Duodenal mucosa (tissue), 2 donors: ENCODE measurements around the gene PIP5K1B.

ENCODE experiments used
- H3K27ac ChIP-seq: one replicate; pipeline ENCODE4 v1.7.0; 2013; ENCODE audit warnings: low read depth, low read length
- H3K27me3 ChIP-seq, 2 donors: one replicate each; pipeline ENCODE4 v1.7.0; 2013; ENCODE audit warnings: low read length in 2 of 2, control low read depth in 1 of 2; ENCODE audit not compliant: insufficient read depth in 2 of 2, control insufficient read depth in 1 of 2
- H3K36me3 ChIP-seq, 2 donors: one replicate each; pipeline ENCODE4 v1.7.0; 2013; ENCODE audit warnings: low read length in 2 of 2, control low read depth in 1 of 2; ENCODE audit not compliant: insufficient read depth in 2 of 2, control insufficient read depth in 1 of 2
- H3K4me1 ChIP-seq, 2 donors: one replicate each; pipeline ENCODE4 v1.7.0; 2013; ENCODE audit warnings: low read length in 2 of 2, control low read depth in 1 of 2; ENCODE audit not compliant: insufficient read depth in 2 of 2, control insufficient read depth in 1 of 2
- H3K4me3 ChIP-seq, 2 donors: one replicate each; pipeline ENCODE4 v1.7.0; 2013; ENCODE audit warnings: low read length in 2 of 2, low read depth in 1 of 2
- H3K9ac ChIP-seq, 2 donors: one replicate each; pipeline ENCODE4 v1.7.0; 2013; ENCODE audit warnings: low read length in 2 of 2, low read depth in 1 of 2
- H3K9me3 ChIP-seq, 2 donors: one replicate each; pipeline ENCODE4 v1.7.0; 2013; ENCODE audit warnings: low read length in 2 of 2, control low read depth in 1 of 2; ENCODE audit not compliant: control insufficient read depth in 1 of 2

The PIP5K1B gene

GRCh38 chr9:68861436-68861835 is 156.4 kb downstream of the PIP5K1B start:
- no peaks in the 10 kb centered on the region for H3K4me1 ChIP-seq
- H3K36me3 ChIP-seq, result peaks cover 4 to 12% of the 10 kb centered on the region in 2 donors
- H3K27ac ChIP-seq, result no peak overlapping the region
- H3K9me3 ChIP-seq, result no peaks in the 10 kb centered on the region
- H3K4me3 ChIP-seq, result no peak overlapping the region
- H3K27me3 ChIP-seq, result no peaks in the 10 kb centered on the region
- H3K9ac ChIP-seq, result no peak overlapping the region

DNA sequence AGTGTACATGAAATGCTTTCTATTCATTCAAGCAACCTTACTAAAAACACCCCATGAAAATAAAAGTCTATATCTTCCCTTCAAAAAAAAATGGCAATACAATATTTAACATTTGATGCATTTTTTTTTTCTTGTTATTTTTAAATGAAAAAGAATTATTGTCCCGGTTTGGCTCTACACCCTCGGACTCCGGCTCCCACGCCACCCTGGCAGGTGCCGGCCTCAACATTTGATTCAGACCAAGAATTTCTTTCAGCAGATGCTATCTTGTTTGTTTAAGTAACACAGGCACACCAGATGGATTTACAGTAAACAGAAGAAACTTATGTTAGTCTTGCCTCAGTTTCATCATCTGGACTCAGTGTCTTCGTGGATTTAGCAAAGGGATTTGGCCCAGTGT is 162.0 kb downstream of the PIP5K1B start:
- Histone ChIP-seq H3K27me3 (no peaks in the 10 kb centered on the region), H3K27ac (no peak overlapping the region), H3K9me3 (no peaks in the 10 kb centered on the region), H3K4me1 (no peaks in the 10 kb centered on the region), H3K9ac (no peak overlapping the region), H3K36me3 (peaks cover 11 to 22% of the 10 kb centered on the region in 2 donors), H3K4me3 (no peak overlapping the region)

- Histone ChIP-seq H3K9me3 (no peaks in the 10 kb centered on the region), H3K4me3 (no peak overlapping the region), H3K27ac (no peak overlapping the region)
These were observed 164.0 kb downstream of the PIP5K1B start for GRCh38 chr9:68869022-68869421.

GRCh38 chr9:68870086-68870485 is 165.0 kb downstream of the PIP5K1B start:
- Histone ChIP-seq H3K27me3 (no peaks in the 10 kb centered on the region), H3K4me3 (no peak overlapping the region), H3K9ac (no peak overlapping the region), H3K36me3 (peaks cover 11 to 15% of the 10 kb centered on the region in 2 donors), H3K9me3 (no peaks in the 10 kb centered on the region), H3K4me1 (no peaks in the 10 kb centered on the region), H3K27ac (no peak overlapping the region)

More at GRCh38 chr9:68869022-68869421, 164.0 kb downstream of the PIP5K1B start:
- Histone ChIP-seq H3K36me3 (peaks cover 11 to 17% of the 10 kb centered on the region in 2 donors), H3K27me3 (no peaks in the 10 kb centered on the region), H3K9ac (no peak overlapping the region), H3K4me1 (no peaks in the 10 kb centered on the region)

GRCh38 chr9:68871236-68871635 is 166.2 kb downstream of the PIP5K1B start:
- H3K9ac ChIP-seq, result no peak overlapping the region
- H3K36me3 ChIP-seq, result peaks cover 7 to 10% of the 10 kb centered on the region in 2 donors
- no peak overlapping the region for H3K4me3 ChIP-seq
- no peaks in the 10 kb centered on the region for H3K4me1 ChIP-seq
- H3K27me3 ChIP-seq, result no peaks in the 10 kb centered on the region
- H3K27ac ChIP-seq, result no peak overlapping the region
- no peaks in the 10 kb centered on the region for H3K9me3 ChIP-seq

DNA sequence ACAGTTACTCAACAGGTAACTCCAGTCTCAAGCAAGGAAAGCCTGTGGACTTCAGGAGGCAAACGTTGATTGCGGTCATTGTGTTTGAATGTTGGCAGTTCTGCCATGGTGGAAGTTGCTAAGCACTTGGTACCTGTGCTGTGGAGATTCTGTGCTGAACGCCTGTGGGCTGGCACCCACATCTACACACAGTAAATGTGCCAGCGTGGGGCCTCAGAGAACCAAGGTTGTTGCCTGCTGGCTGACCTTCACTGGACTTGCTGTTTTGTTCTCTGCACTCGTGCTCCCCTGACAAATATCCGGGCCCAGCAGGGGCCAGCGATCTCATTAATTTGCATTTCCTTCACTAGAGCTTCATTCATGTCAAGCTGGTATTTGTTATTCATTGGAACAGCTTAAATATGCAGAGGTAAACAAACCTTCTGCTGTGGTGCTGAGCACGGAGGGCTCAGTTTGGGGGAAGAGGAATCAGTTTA is 167.0 kb downstream of the PIP5K1B start:
- Histone ChIP-seq H3K27ac (no peak overlapping the region), H3K36me3 (peaks cover 7 to 10% of the 10 kb centered on the region in 2 donors), H3K27me3 (no peaks in the 10 kb centered on the region), H3K9me3 (no peaks in the 10 kb centered on the region), H3K4me3 (no peak overlapping the region), H3K9ac (no peak overlapping the region), H3K4me1 (no peaks in the 10 kb centered on the region)

DNA sequence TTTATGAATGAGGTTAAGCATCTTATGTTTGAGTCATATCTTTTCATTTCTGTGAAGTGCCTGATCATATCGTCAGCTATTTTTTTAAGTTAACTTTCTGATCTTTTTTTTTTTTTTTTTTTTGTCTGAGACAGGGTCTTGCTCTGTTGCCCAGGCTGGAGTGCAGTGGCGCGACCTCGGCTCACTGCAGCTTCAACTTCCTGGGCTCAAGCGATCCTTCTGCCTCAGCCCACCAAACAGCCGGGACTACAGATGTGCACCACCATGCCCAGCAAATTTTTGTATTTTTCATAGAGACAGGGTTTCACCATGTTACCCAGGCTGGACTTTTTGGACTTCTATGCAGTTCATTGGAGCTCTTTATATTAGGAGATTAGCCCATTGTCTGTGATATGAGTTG is 168.1 kb downstream of the PIP5K1B start:
- Histone ChIP-seq H3K27ac (no peak overlapping the region), H3K4me1 (no peaks in the 10 kb centered on the region), H3K9ac (no peak overlapping the region)

DNA sequence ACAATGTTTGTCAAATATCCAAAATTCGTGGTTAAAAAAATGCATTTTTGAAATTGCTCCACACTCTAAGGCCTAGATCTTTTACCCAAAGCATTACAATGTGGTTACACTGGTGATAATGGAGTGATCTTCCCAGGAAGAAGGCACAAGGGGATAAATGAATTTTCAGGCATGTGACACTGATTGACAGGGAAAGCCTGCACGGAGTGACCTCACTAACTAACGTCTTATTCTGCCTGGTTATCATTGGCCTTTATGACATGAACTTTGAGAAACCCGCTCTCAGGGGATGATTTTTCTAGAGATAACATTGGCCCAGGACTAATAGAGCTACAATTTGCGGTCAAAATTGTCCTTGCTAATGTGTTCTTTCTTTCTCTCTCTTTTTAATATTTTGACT is 171.2 kb downstream of the PIP5K1B start:
- Histone ChIP-seq H3K4me3 (no peak overlapping the region), H3K4me1 (no peaks in the 10 kb centered on the region), H3K27ac (no peak overlapping the region), H3K27me3 (no peaks in the 10 kb centered on the region), H3K9me3 (no peaks in the 10 kb centered on the region), H3K36me3 (peaks cover 9 to 14% of the 10 kb centered on the region in 2 donors), H3K9ac (no peak overlapping the region)

More for the DNA sequence above, 168.1 kb downstream of the PIP5K1B start:
- H3K27me3 ChIP-seq, result no peaks in the 10 kb centered on the region
- peaks cover 13 to 15% of the 10 kb centered on the region in 2 donors for H3K36me3 ChIP-seq
- no peaks in the 10 kb centered on the region for H3K9me3 ChIP-seq
- no peak overlapping the region for H3K4me3 ChIP-seq

DNA sequence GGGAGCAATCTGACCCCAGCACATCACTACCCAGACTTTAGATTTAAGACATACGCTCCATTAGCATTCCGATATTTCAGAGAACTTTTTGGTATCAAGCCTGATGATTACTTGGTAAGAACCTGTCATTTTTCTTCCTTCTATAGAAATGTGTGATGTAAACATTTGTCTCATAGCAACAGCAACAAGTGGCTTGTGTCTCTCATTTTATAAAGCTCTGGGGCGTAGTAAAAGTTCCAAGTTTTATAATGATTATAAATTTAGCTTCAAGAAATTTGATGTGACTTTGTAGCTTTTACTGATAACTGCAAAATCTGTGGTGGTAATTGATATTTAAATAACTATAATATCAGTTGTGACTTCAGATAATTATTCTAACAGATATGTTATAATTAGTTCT is 171.6 kb downstream of the PIP5K1B start:
- Histone ChIP-seq H3K4me3 (no peak overlapping the region), H3K27me3 (no peaks in the 10 kb centered on the region), H3K9ac (no peak overlapping the region), H3K27ac (no peak overlapping the region), H3K9me3 (no peaks in the 10 kb centered on the region), H3K36me3 (peaks cover 11 to 17% of the 10 kb centered on the region in 2 donors), H3K4me1 (no peaks in the 10 kb centered on the region)

DNA sequence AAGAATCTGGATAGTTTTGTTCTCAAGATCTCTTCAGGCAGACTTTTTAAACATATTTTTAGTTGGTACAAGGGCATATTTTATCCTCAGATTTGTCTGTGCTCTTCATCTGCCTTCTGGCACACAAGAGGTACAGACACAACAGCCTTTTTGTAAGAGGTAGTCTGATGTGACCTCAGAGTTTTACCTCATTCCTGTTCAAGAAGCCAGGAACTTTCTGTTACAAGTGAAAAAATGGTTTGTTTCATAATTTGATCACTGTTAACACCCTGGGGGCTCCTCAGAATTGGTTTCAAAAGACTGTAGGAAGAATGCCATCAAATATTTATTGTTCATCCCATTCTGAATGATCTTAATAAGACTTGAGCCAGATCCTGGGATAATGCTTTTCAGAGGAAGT is 172.2 kb downstream of the PIP5K1B start:
- Histone ChIP-seq H3K27me3 (no peaks in the 10 kb centered on the region), H3K4me3 (no peak overlapping the region), H3K27ac (no peak overlapping the region), H3K4me1 (no peaks in the 10 kb centered on the region), H3K9me3 (no peaks in the 10 kb centered on the region), H3K36me3 (peaks cover 11 to 20% of the 10 kb centered on the region in 2 donors), H3K9ac (no peak overlapping the region)

DNA sequence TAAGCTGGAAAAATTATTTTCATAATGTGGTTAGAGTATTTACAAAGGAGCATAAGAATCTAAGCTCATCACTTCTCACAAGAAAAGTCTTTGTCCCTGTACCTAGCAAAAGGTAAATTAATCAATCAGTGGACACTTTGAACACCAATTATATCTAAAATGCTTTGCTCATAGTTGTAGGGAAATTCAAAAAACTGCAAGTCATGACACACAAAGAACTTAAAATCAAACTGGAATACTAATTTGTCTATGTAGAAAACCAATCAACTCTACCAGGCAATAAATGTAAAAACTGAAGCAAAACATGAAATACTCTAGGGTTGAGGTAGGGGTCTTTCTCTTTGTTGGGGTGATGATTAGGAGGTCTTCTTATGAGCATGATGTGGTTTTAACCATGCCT is 173.4 kb downstream of the PIP5K1B start:
- no peaks in the 10 kb centered on the region for H3K27me3 ChIP-seq
- H3K36me3 ChIP-seq, result peaks cover 17 to 20% of the 10 kb centered on the region in 2 donors
- H3K27ac ChIP-seq, result no peak overlapping the region
- H3K9ac ChIP-seq, result no peak overlapping the region
- H3K4me1 ChIP-seq, result no peaks in the 10 kb centered on the region
- H3K9me3 ChIP-seq, result no peaks in the 10 kb centered on the region
- no peak overlapping the region for H3K4me3 ChIP-seq
